CD14-positive monocyte (primary cell): ENCODE measurements around the gene MRTFA. TPM values are rescaled to one million over a fixed set of nuclear protein-coding genes. Genes with fewer than 3 reads are reported as not detected.

ENCODE experiments used
- DNase-seq, 3 donors: peaks; one replicate each; pipeline ENCODE4 v3.0.0-alpha.2; 2011 to 2022
- H2AFZ ChIP-seq: 2 replicates; pipeline ENCODE4 v1.6.0; 2012; ENCODE audit warnings: mild to moderate bottlenecking, low read depth, low read length, inconsistent platforms; ENCODE audit not compliant: insufficient read depth, poor library complexity, severe bottlenecking
- H3K27ac ChIP-seq, 2 donors: 1 replicate in 1 of 2; 2 replicates in 1 of 2; pipeline ENCODE4 v1.5.1; 2012 to 2013; ENCODE audit warnings: low read length in 2 of 2, control low read depth in 1 of 2, inconsistent platforms in 1 of 2, low read depth in 1 of 2, mild to moderate bottlenecking in 1 of 2
- H3K27me3 ChIP-seq, 2 donors: one replicate each; pipeline versions ENCODE4 v1.6.0 to v1.6.1; 2011 to 2013; ENCODE audit warnings: low read length in 2 of 2; ENCODE audit not compliant: control insufficient read depth in 2 of 2, insufficient read depth in 2 of 2
- H3K36me3 ChIP-seq, 2 donors: replicated peaks in 1 of 2; 1 replicate in 1 of 2; 2 replicates in 1 of 2; pipeline versions ENCODE4 v1.5.1 to v1.6.1; 2012 to 2013; ENCODE audit warnings: low read length in 2 of 2, control low read depth in 1 of 2, inconsistent platforms in 1 of 2, mild to moderate bottlenecking in 1 of 2; ENCODE audit not compliant: insufficient read depth in 2 of 2, control insufficient read depth in 1 of 2
- H3K4me1 ChIP-seq, 2 donors: 1 replicate in 1 of 2; 2 replicates in 1 of 2; pipeline versions ENCODE4 v1.5.1 to v1.6.1; 2012 to 2013; ENCODE audit warnings: low read length in 2 of 2, control low read depth in 1 of 2, inconsistent platforms in 1 of 2, mild to moderate bottlenecking in 1 of 2, moderate library complexity in 1 of 2; ENCODE audit not compliant: insufficient read depth in 2 of 2, control insufficient read depth in 1 of 2
- H3K4me2 ChIP-seq: replicated peaks from 2 replicates; pipeline ENCODE3; 2012; ENCODE audit warnings: low read length, moderate library complexity, mild to moderate bottlenecking; ENCODE audit not compliant: poor library complexity, severe bottlenecking; ENCODE audit errors: extremely low read depth
- H3K4me3 ChIP-seq, 3 experiments: fragments of 200-600 bp in 1 of 3; sonication (generic) in 1 of 3; replicated peaks in 1 of 3; 1 replicate in 2 of 3; 2 replicates in 1 of 3; pipeline ENCODE4 v1.5.1; 2011 to 2013; ENCODE audit warnings: low read length in 3 of 3, mild to moderate bottlenecking in 3 of 3, control low read depth in 2 of 3, low read depth in 2 of 3, inconsistent platforms in 1 of 3, moderate library complexity in 1 of 3
- H3K79me2 ChIP-seq: 2 replicates; pipeline ENCODE4 v1.6.0; 2012; ENCODE audit warnings: mild to moderate bottlenecking, control low read depth, inconsistent platforms, low read length, moderate library complexity; ENCODE audit not compliant: insufficient read depth
- H3K9ac ChIP-seq: 2 replicates; pipeline ENCODE4 v1.6.0; 2017; ENCODE audit warnings: low read length, mild to moderate bottlenecking; ENCODE audit not compliant: insufficient read depth, poor library complexity, severe bottlenecking
- H3K9me3 ChIP-seq, 2 donors: replicated peaks in 1 of 2; 1 replicate in 1 of 2; 2 replicates in 1 of 2; pipeline versions ENCODE4 v1.5.1 to v1.6.1; 2012 to 2013; ENCODE audit warnings: low read length in 2 of 2, control low read depth in 1 of 2; ENCODE audit not compliant: control insufficient read depth in 1 of 2, insufficient read depth in 1 of 2
- H4K20me1 ChIP-seq: 2 replicates; pipeline ENCODE4 v1.6.0; 2012; ENCODE audit warnings: mild to moderate bottlenecking, low read length, control low read depth, moderate library complexity; ENCODE audit not compliant: insufficient read depth
- H3K27ac Mint-ChIP-seq, 7 donors: one replicate each; pipeline ENCODE4 v1.8.0; 2020; ENCODE audit warnings: mild to moderate bottlenecking in 7 of 7, mixed read lengths in 7 of 7, moderate library complexity in 6 of 7, inconsistent platforms in 2 of 7
- H3K27me3 Mint-ChIP-seq, 3 donors: one replicate each; pipeline ENCODE4 v1.8.0; 2021 to 2022; ENCODE audit warnings: low read depth in 3 of 3, mild to moderate bottlenecking in 3 of 3, mixed read lengths in 3 of 3, moderate library complexity in 3 of 3, inconsistent platforms in 1 of 3
- H3K36me3 Mint-ChIP-seq, 2 donors: one replicate each; pipeline ENCODE4 v1.8.0; 2020; ENCODE audit warnings: mixed read lengths in 2 of 2, inconsistent platforms in 1 of 2, mild to moderate bottlenecking in 1 of 2
- H3K4me1 Mint-ChIP-seq: one replicate; pipeline ENCODE4 v1.8.0; 2020; ENCODE audit warnings: mild to moderate bottlenecking, mixed read lengths
- H3K4me3 Mint-ChIP-seq, 2 donors: one replicate each; pipeline ENCODE4 v1.8.0; 2020; ENCODE audit warnings: mild to moderate bottlenecking in 2 of 2, mixed read lengths in 2 of 2, moderate library complexity in 1 of 2
- H3K9me3 Mint-ChIP-seq, 7 donors: one replicate each; pipeline ENCODE4 v1.8.0; 2020 to 2022; ENCODE audit warnings: mixed read lengths in 7 of 7, mild to moderate bottlenecking in 6 of 7, moderate library complexity in 6 of 7, inconsistent platforms in 2 of 7
- WGBS: methylation state at CpG from one replicate; pipeline ENCODE4 v1.1.5; 2013; ENCODE audit warnings: missing lambda C conversion rate; ENCODE audit not compliant: insufficient coverage; 5-methylcytosine and 5-hydroxymethylcytosine counted together
- intact Hi-C, 2 donors: fragments of 100-400 bp; cut with micrococcal nuclease; formaldehyde crosslinking; loops; one replicate each; pipeline versions ENCODE4 v1.15.0 to v1.15.1; 2023
- polyA plus RNA-seq, 3 donors: library from polyadenylated mRNA; depleted of rRNA in 1 of 3; unstranded in 2 of 3; stranded (reverse) in 1 of 3; fragments of 300-500 nt in 2 of 3; fragments of >200 nt in 1 of 3; fragmentation: Illumina TruSeq in 2 of 3; gene quantifications; 1 replicate in 2 of 3; 2 replicates in 1 of 3; pipeline ENCODE4 v1.2.3, GENCODE V29; 2012 to 2021
- TF ChIP-seq, protein P1 (sequence below): fragments of 200-600 bp; IDR thresholded peaks from one replicate; pipeline ENCODE4 v1.8.0; 2022; ENCODE audit warnings: antibody characterized with exemption, mild to moderate bottlenecking

MRTFA gene
- polyA plus RNA-seq, 3 donors = 14.1 to 33.8 (median 18.9) TPM

DNA sequence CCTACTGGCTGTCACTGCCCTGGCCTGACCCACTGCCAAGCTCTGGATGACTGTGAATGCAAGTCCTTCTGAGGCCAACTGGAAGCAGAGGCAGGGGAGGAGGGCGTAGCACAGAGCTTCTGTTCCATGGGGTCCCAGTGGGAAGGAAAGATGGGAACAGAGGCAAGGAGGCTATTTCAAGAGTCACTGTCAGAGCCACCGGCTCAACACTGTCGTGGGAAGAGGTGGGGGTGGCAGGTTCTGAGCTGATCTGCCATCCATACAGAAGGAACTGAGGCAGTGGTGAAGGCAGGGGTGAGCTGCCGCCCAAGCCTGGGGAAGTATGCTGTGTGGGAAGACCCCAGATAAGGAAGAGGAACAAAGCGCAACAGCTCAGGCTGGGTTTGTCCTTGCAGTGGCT lies 211.4 kb downstream of the MRTFA start:
- 54% methylated on average over 4 of the region's 5 CpGs for WGBS
- H3K9ac ChIP-seq = peak overlapping the region; percentile 2
- Mint-ChIP-seq H3K27me3 (peaks cover 0 to 5% (median 0%) of the 10 kb centered on the region in 3 donors), H3K4me1 (peaks cover 45% of the 10 kb centered on the region), H3K27ac (peak overlapping the region; percentile 31 to 89 (median 84)), H3K4me3 (no peak overlapping the region), H3K9me3 (no peaks in the 10 kb centered on the region), H3K36me3 (peaks cover 87 to 100% of the 10 kb centered on the region in 2 donors)
- H4K20me1 ChIP-seq = peaks cover 100% of the 10 kb centered on the region
- peaks cover 100% of the 10 kb centered on the region in 2 donors for H3K36me3 ChIP-seq
- H3K4me3 ChIP-seq = no peak overlapping the region
- no peak overlapping the region for H2AFZ ChIP-seq
- no peaks in the 10 kb centered on the region for H3K9me3 ChIP-seq
- DNase-seq = no peak
- intact Hi-C loops = no loop called here
- H3K27me3 ChIP-seq = no peaks in the 10 kb centered on the region
- H3K4me1 ChIP-seq = peaks cover 18 to 29% of the 10 kb centered on the region in 2 donors
- TF ChIP-seq, protein P1, sequence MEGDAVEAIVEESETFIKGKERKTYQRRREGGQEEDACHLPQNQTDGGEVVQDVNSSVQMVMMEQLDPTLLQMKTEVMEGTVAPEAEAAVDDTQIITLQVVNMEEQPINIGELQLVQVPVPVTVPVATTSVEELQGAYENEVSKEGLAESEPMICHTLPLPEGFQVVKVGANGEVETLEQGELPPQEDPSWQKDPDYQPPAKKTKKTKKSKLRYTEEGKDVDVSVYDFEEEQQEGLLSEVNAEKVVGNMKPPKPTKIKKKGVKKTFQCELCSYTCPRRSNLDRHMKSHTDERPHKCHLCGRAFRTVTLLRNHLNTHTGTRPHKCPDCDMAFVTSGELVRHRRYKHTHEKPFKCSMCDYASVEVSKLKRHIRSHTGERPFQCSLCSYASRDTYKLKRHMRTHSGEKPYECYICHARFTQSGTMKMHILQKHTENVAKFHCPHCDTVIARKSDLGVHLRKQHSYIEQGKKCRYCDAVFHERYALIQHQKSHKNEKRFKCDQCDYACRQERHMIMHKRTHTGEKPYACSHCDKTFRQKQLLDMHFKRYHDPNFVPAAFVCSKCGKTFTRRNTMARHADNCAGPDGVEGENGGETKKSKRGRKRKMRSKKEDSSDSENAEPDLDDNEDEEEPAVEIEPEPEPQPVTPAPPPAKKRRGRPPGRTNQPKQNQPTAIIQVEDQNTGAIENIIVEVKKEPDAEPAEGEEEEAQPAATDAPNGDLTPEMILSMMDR = no peak
- H3K27ac ChIP-seq = peak overlapping the region; percentile 21 to 68
- H3K4me2 ChIP-seq = no peak overlapping the region
- peaks cover 100% of the 10 kb centered on the region for H3K79me2 ChIP-seq

DNA sequence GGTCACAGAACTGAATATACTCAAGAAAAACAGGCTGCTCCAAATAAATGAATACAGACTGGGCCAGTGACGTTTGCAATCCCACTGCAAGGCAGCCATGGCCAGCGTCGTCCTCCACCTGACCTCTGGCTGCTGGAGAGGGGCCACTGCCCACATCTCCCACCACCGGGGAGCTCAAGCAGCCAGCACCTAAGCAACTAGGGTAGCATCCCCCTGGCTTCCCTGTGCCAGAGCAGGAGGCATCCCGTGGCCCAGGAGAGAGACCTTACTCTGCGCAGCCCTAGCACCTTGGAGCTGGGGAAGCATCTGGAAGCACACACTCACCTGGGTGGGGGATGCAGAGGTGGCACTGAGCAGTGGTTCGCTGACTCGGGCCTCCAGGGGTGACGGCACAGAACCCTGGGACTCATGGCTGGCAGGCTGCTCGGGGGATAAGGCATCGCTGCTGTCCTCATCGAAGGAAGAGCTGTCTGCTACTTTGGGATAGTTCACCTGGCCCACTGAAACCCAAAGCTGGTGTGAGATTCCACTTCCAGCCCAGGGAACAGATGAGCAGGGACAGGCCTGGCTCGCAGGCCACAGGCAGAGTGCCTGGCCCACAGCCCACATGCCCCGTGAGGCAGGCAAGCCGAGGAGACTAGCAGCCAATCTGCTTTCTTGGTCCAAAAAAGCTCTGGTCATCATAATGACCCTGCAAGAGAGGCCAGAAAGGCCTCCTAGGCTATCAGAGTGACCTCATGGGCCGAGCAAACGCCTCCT lies 212.5 kb downstream of the MRTFA start:
- H4K20me1 ChIP-seq = peaks cover 100% of the 10 kb centered on the region
- H3K36me3 ChIP-seq = peaks cover 100% of the 10 kb centered on the region in 2 donors
- Mint-ChIP-seq H3K4me1 (peaks cover 40% of the 10 kb centered on the region), H3K36me3 (peaks cover 84 to 99% of the 10 kb centered on the region in 2 donors), H3K4me3 (no peak overlapping the region), H3K9me3 (no peaks in the 10 kb centered on the region), H3K27me3 (peaks cover 0 to 5% (median 0%) of the 10 kb centered on the region in 3 donors), H3K27ac (peak overlapping the region in 6 of 7 donors; percentile 14 to 91 (median 67))
- H2AFZ ChIP-seq = no peak overlapping the region
- 96% methylated on average over 16 of the region's 17 CpGs for WGBS
- peaks cover 18 to 29% of the 10 kb centered on the region in 2 donors for H3K4me1 ChIP-seq
- H3K9me3 ChIP-seq = no peaks in the 10 kb centered on the region
- H3K4me3 ChIP-seq = no peak overlapping the region
- H3K4me2 ChIP-seq = no peak overlapping the region
- intact Hi-C loops = no loop called here
- peaks cover 100% of the 10 kb centered on the region for H3K79me2 ChIP-seq
- no peak overlapping the region for H3K9ac ChIP-seq
- H3K27me3 ChIP-seq = no peaks in the 10 kb centered on the region
- peak overlapping the region in 1 of 2 donors; percentile 68 for H3K27ac ChIP-seq
- no peak for DNase-seq
- TF ChIP-seq, protein P1 = no peak
